Stimulated activated CD4-positive, alpha-beta T cell treated with anti-CD3 and anti-CD28 coated beads, Interleukin-12 subunit alpha, Interleukin-12 subunit beta, amount 100 ng/mL, for 4 hours (primary cell): ENCODE data around the gene GABBR2.

Experiments used
- DNase-seq: peaks from one replicate; pipeline ENCODE4 v3.0.0-alpha.2; 2020

GABBR2 gene

GRCh38 chr9:98364086-98364485 is 344.6 kb downstream of the GABBR2 start:
- no peak for DNase-seq

- DNase-seq = no peak
Measured at GRCh38 chr9:98363644-98364043, 345.1 kb downstream of the GABBR2 start.

GRCh38 chr9:98362624-98363252 is 346.0 kb downstream of the GABBR2 start:
- no peak for DNase-seq

- no peak for DNase-seq
Measured at GRCh38 chr9:98361645-98362044, 347.1 kb downstream of the GABBR2 start.

- DNase-seq = no peak
Measured at GRCh38 chr9:98360176-98360708, 348.5 kb downstream of the GABBR2 start.

GRCh38 chr9:98359569-98359968 is 349.2 kb downstream of the GABBR2 start:
- no peak for DNase-seq

GRCh38 chr9:98357921-98358535 is 350.7 kb downstream of the GABBR2 start:
- no peak for DNase-seq

- DNase-seq = no peak
Measured at GRCh38 chr9:98356953-98357690, 351.6 kb downstream of the GABBR2 start.

- DNase-seq = no peak
Measured at GRCh38 chr9:98356326-98356725, 352.4 kb downstream of the GABBR2 start.

GRCh38 chr9:98351370-98351769 is 357.4 kb downstream of the GABBR2 start:
- no peak for DNase-seq

- no peak for DNase-seq
Measured at GRCh38 chr9:98347642-98348041, 361.1 kb downstream of the GABBR2 start.

- DNase-seq = no peak
Measured at GRCh38 chr9:98345011-98345410, 363.7 kb downstream of the GABBR2 start.

- no peak for DNase-seq
Measured at GRCh38 chr9:98344581-98344980, 364.2 kb downstream of the GABBR2 start.

GRCh38 chr9:98342820-98343210 is 365.9 kb downstream of the GABBR2 start:
- no peak for DNase-seq

- DNase-seq = no peak
Measured at GRCh38 chr9:98342098-98342819, 366.5 kb downstream of the GABBR2 start.

GRCh38 chr9:98341157-98342097 is 367.3 kb downstream of the GABBR2 start:
- no peak for DNase-seq

- no peak for DNase-seq
Measured at GRCh38 chr9:98339987-98340800, 368.5 kb downstream of the GABBR2 start.

- no peak for DNase-seq
Measured at GRCh38 chr9:98335661-98336060, 373.1 kb downstream of the GABBR2 start.

GRCh38 chr9:98334796-98335195 is 373.9 kb downstream of the GABBR2 start:
- no peak for DNase-seq

- DNase-seq = no peak
Measured at GRCh38 chr9:98333703-98334582, 374.8 kb downstream of the GABBR2 start.
